ENCODE results near the gene TMPRSS7.
A peak's percentile ranks its signal among the peaks of the same experiment; 100 is the strongest.

Gene TMPRSS7, protein sequence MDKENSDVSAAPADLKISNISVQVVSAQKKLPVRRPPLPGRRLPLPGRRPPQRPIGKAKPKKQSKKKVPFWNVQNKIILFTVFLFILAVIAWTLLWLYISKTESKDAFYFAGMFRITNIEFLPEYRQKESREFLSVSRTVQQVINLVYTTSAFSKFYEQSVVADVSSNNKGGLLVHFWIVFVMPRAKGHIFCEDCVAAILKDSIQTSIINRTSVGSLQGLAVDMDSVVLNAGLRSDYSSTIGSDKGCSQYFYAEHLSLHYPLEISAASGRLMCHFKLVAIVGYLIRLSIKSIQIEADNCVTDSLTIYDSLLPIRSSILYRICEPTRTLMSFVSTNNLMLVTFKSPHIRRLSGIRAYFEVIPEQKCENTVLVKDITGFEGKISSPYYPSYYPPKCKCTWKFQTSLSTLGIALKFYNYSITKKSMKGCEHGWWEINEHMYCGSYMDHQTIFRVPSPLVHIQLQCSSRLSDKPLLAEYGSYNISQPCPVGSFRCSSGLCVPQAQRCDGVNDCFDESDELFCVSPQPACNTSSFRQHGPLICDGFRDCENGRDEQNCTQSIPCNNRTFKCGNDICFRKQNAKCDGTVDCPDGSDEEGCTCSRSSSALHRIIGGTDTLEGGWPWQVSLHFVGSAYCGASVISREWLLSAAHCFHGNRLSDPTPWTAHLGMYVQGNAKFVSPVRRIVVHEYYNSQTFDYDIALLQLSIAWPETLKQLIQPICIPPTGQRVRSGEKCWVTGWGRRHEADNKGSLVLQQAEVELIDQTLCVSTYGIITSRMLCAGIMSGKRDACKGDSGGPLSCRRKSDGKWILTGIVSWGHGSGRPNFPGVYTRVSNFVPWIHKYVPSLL

DNA sequence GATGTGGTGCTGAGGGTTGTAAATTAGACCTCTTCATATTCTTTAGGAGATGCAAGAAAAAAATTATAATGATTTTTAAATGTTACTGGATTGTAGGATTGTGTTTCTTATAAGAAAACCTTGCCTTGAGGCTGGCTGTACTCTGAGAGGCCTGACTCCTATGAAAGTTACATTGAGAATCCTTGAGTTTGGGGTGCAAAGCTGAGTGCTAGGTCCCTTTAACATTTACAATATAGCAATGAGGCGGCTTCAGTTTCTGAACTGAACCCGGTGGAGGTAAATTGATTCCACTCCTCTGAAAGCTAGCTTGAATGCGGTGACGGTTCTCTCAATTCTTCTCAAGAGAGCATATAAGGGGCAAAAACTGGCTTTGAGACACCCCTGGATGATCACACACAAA is at the start of gene TMPRSS7:
Gene TMPRSS7 (plus strand): TSS at position 301 of the 400 bp plus-strand sequence. CDS start 110 bp downstream, outside the sequence.
- no peak for DNase-seq

DNA sequence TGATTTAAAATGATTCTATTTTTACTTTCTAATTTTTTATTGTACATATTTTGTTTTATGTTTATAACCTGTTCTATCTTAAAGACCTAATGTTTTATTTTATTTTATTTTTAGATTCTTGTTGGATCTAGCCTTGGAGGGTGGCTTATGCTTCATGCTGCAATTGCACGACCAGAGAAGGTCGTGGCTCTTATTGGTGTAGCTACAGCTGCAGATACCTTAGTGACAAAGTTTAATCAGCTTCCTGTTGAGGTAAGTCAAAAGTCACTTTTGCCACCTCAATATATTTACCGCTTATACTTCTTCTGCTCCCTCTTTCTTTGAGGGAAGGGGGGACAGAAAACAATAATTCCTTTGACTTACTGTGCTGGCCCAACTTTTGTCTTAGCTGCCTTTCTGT is 47.7 kb upstream of the TMPRSS7 start:
- DNase-seq = no peak

DNA sequence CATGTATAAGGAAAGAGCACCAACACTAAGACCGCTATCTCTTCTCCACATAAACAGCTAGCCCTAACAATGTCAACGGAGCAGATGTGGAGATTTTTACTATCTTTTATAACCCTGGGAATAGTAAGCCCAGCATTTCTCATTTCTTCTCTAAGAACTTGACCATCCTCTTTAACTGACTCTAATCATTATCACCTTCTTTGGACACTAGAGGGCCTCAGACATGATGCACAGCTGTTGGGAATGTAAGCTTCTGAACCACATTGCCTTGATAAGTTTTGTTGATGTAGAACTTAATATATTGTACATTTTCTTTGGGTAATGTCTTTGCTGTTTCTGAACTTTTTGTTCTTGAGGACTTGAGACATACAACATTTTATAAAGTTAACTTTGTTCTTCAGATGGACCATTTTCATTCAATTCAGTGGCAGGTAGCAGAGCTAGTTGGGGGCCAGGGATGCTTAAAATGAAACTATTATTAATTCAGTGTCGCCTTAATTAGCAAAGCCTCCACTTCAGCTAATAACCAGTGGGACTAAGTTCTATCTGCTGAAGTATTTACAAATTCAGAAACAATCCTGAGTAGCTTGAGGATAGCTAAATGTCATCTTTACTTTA is 45.4 kb upstream of the TMPRSS7 start:
- DNase-seq = no peak

DNA sequence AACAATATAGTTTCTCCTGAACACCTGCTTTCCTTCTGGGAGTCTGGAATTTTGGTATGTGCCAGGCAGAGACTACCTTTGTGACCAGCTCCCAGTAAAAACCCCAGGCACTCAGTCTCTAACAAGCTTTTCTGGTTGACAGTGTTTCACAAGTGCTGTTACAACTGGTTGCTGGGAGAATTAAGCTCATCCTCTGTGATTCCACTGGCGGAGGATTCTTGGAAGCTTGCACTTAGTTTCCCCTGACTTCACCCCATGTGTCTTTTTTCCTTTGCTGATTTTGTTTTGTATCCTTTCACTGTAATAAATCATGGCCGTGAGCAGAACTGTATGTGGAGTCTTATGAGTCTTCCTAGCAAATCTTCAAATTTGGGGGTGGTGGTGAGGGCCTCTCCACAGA is 41.5 kb upstream of the TMPRSS7 start:
- DNase-seq = no peak

DNA sequence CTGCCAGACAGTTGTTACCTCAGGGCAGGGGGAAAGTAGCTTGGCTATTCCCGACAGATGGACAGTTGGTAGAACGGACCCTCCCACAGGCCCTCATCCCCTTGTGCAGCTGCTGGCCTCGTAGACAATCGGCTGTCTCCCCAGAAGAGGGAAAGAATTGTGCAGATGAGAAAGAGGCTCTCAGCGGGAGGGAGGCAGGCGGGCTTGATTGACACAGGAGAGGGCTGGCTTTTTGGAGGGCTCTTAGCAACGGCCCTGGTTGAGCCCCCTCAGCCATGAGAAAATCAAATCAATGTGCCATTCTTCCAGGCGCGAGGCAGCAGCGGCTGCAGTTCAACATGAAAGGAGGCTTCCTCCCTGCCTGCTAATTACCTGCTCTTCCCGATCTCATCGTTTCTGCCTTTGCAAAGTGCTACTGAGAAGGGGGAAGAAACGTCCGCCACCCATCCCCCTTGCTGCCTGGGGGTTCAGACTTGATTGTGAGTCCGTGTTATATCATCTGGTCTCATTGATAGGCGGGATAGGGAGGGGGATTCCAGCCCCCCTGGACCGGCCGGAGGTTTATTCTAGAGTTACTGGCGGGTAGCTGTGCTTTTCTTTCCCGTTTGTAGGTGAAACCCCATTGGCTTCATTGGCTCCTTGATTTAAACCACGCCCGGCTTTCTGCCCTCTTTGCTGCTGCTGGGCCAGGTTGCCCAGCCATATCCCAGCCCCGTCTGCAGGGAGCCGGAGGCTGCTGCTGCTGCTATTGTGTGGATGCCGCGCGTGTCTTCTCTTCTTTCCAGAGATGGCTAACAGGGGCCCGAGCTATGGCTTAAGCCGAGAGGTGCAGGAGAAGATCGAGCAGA is 35.7 kb upstream of the TMPRSS7 start, which contains the start of gene TAGLN3:
Gene TAGLN3 (plus strand): TSS at position 287 of the 848 bp plus-strand sequence. CDS start 501 bp downstream, at position 788.
- no peak for DNase-seq

DNA sequence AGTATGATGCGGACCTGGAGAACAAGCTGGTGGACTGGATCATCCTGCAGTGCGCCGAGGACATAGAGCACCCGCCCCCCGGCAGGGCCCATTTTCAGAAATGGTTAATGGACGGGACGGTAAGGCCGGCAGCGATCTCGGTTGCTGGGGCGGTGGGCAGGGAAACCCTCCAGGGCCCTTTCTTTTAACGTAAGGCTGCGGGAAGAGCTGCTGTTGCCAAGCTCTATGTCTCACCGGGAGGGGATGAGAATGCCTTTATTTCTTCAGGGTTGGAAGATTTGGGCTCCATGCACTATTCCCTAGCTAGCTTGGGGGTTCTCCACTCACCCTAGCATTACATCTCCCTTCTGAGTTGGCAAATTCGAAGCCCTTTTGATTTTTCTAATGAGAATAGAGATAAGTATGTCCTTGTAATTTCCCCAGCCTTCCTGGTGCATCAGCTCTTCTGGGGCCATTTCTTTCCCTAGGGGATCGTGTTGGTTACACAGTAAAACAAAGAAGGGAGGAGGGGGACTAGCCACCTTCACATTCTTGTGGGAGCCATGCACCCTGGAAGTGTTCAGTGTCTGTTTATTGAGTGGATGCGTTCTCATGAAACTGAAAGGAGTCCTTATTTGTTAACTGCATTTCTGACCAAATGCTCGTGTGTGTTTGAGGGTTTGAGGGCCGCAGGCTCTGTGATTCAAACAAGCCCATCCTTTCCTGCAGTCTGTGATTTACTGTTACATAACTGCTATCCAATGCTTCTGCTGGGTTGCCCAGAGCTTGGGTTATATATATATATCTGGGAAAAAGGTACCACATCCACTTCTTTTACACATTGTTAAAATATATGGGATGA is 34.8 kb upstream of the TMPRSS7 start:
- DNase-seq = no peak

DNA sequence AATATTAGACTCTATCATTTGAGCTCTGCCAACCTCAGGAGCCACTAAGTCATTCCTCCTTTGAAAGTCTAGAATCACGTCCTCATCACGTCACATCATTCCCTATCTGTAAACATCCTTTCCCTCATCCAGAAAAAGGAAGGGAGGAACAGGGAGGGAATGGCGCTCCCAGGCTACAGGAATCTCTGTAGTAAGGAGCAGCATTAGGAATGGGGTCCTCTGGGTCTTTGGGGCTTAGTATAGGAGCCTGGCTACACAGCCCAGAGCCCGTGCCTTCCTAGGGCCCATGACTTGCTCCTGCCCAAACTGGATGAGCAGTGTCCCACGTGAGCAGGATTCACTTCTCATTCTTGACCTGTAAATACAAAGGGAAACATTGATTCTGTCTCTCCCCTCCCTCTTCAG is 34.2 kb upstream of the TMPRSS7 start:
- DNase-seq = no peak

DNA sequence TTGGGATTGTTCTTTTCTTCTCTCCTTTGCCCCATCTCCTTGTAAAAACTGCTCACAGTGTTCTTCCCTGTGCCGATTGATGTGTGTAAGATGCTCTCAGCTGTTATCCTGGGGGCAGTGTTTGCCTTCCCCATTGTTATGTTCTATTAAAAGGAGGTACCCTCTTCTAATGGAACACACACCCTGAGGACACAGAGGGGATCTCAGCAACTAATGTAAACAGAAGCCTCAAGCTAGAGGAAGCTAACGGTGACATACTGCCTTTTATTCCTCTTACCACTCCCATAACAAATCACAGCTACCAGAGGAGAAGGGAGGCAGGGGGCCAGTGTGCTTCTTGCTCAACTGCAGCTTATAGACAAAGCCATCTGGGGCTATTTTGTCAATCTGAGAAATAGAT is 33.6 kb upstream of the TMPRSS7 start:
- DNase-seq = no peak

DNA sequence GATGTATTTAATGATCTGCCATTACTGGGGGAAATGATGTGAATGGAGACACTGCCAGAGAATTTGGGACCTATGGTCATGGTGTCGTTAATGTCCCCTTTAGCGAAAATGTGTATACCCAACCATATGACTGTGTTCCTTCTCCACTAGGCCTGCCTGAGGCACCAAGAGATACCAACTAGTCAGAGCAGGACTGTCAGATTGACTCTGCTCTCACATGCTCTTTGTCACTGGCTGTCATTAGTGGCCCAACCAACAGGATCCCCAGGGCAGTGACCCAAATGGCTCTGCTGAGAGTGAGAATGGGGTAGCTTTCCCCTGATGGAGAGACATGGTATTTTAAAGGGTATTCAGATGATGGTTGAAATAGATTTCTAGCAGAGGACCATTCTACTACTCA is 33.0 kb upstream of the TMPRSS7 start:
- DNase-seq = no peak

DNA sequence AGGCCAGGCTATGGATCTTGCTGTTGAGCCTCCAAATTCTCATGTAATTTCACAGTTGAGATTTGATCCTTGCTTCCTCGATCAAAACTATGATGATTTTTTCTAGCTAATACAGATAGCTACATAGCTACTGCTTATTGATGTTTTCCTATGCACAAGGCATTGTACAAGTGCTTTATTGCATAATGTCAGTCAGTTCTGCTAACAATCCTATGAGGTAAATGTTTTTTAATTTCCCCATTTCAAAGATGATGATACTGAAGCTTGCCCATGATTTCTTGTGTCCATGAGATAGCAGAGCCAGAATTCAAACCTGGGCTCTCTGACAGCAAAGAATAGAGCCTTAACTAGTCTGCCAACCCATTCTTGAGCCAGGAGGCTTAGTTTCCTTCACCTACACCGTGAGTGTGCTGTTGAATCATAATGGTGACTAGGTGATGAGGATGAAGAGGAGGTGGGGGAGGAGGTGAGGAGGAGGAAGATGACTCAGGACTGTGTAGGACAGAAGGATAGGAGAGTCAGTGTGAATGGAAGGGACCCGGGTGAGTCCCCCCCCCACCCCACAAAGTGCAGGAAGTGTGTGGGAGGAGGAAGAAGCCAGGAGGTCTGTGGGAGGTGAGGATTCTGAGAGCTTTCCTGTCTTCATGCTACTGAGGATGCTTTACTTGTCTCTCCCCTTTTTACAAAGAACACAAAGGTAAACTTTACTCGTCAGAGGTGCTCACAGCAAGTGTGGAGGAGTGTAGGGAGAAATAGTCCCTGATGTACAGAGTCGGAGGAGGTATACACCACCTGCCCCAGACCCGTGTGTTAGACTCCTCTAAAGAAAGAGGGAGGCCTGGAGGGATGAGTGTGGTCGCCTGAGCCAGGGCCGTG is 32.2 kb upstream of the TMPRSS7 start:
- DNase-seq = peak; percentile 60 to 69

DNA sequence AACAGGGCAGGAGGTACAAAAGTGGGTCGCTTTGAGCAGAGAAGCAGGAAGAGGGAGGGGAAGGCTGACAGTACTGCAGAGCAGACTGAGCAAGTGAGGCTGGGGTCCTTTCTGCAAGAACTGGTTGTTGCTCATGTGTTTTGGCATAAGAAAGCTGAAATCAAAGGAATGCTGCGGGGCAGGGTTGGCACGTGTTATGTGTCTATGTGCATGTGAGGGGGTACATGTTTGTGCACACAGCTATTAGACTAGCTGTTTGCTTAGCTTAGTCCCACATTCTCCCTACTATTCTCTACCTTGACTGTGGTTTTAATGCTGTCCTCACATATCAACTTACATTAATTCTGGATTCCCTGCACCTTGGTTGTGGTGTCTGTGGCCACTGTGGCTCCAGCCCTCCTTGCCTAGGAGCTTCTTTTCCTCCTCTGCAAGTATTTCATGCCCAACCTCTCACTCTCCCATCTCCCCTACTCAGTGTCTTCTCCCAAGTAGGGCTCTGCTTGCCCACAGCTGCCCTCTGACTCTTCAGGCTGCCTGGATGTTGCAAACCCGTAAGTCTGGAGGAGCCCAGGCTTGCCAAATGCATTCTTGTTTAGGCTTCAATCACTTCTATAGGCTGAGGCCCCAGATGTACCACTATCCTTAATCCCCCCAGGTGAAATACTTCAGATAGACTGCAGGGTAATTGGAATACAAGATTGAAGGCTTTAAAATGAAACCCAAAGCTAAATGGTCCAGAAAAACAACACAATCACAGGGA is 31.0 kb upstream of the TMPRSS7 start:
- DNase-seq = no peak

DNA sequence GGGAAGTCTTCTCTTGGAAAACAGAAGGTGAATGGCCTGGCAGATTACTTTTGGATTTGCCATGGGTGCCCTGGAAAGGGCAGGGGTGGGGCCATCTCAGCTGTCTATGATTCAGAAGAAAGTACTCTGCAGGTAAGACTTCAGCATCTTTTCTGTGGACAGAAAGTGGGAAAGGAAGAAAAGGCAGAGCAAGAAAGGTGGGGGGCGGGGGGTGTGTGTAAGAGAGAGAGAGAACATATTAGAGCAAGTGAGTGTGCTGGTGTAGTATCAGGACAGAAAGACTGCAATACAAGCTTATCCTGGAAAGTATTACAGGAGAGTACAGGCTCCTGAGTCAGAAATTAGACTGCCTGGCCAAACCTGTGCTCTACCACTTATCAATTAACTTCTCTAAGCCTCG is 30.3 kb upstream of the TMPRSS7 start:
- DNase-seq = no peak

DNA sequence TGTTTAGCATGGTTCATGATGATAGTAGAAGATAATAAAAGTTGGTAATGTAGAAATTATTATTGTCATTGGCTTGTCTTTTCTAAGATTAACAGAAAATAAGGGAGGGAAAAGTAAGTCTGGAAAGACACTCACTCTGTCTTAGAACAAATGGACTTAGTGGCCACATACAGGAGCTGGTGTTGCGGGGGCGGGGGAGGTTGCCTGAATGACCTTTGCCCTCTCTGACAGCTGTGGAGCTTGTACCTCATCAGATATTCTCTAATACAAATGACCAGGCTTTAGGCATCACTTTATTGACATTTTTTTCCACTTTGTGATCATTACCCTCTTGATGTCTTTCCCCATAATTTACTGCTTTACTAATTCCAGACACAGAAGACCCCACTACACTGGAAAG is 29.9 kb upstream of the TMPRSS7 start:
- no peak for DNase-seq

DNA sequence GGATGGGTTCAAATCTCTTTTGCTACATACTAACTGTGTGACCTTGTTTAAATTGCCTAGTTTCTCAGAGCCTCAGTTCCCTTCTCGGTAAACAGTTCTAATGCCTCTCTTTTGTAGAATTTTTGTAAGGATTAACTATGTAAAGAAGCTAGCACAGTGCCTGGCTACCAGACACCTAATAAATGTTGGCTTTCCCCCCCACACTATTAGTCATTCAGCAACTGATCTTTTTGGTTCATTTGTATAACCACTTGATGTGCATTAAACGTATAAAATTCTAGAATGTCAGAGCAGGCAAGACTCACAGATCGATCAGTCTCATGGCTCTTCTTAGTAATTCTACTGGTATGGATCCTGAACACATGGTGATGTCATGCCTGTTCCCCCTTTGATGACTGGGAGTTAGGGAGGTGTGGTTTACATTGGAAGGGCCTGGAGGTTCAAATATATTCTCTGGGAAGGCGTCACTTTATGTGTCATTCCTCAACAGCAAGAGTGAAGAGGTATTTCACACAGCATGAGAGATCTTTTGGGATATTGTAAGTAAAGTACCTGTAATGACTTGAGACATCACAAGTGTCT is 29.4 kb upstream of the TMPRSS7 start:
- DNase-seq = no peak

DNA sequence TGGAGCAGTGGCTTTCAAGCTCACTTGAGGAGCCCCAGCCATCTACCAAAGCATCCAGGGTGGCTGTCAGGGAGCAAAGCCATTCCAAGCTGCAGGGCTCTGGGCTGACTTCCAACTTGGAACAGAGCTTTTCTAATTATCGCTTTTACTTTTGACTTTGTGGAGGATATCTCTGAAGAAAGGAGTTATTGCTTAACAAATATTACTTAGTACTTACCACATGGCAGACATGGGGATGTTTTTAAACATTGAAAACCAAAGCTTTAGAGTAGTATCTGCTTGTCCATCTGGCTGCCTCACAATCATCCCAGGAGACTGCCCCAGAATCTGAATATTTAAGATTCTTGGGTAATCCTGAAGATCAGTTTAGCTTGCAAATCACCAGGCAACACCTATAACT is 26.9 kb upstream of the TMPRSS7 start:
- no peak for DNase-seq

DNA sequence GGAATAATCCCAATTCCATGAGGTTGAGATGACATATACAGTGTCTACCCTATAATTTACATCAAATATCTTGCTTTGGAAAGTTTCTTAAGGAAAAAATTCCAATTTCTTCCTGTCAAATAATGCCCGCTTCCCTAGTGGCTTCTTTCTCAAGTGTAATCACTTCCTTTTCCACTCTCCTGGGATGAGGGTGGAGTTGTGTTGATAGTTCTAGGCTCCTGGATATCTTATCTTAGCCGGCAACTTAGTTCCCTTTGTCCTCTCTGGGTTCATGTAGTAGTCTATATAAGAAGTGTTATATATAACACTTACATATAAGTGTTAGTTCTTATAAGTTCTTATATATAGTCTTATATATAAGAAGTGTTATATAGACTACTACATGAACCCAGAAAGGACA is 24.9 kb upstream of the TMPRSS7 start:
- no peak for DNase-seq

DNA sequence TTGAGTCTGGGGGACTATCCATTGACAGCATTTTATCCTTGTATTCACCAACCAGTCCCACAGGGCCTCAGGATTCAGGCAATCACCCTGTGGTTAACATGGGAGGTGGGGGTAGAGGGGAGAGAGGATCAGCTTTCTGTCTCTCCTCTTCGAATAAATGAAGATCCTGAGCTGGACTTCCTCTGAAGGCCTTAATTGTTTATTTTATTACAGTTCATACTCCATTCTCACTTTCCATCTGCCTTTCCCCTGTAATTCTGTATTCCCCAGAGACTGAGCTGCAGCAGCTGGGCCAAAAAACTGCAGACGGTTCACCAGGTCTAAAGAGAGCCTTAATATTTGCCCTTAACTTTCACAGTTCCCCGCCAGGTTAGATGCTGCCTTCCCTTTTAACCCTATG is 23.9 kb upstream of the TMPRSS7 start:
- no peak for DNase-seq

DNA sequence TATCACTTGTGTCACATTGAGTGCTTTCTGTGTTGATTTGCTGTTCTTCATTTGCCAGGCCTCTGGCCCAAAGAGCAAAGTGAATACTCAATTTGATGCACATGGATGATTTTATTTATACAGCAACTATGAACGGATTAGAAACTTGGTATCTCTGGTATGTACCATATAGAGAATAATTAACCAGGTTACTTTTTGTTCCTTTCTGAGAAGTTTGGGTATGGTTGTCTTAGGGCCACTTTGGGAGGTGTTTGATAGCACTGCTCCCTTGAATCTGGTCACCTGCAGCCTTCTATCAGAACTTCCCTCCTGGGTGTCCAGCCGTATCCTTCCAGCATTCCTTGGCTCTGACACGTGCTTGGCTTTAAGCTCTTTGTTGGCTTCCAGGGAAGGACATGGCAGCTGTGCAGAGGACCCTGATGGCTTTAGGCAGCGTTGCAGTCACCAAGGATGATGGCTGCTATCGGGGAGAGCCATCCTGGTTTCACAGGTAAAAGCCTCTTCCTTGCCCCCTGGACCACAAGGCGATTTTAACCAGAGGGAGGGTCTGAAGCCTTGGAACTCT is 23.1 kb upstream of the TMPRSS7 start:
- DNase-seq = no peak

Measured in activated CD4-positive, alpha-beta T cell treated with anti-CD3 and anti-CD28 coated beads, Interleukin-2, amount 50 U/mL, for 4 hours (primary cell).